Esophagus mucosa (tissue), 1 donor: ENCODE data around the gene MOSPD3. TPM values are rescaled to one million over a fixed set of nuclear protein-coding genes. Genes with fewer than 3 reads are reported as not detected.

Source experiments
- ATAC-seq: fragments of 200-7000 bp; cut with Tn5 transposase; one replicate; pipeline ENCODE4 v1.9.1; 2020
- total RNA-seq: library from RNA; stranded (reverse); gene quantifications from one replicate; pipeline ENCODE4 v1.2.4, GENCODE V29; 2023
- donor health status: DM: yes; HTN: yes; CAD: no.

Gene MOSPD3
- total RNA-seq, 1 donor from 2014 or later = 23.2 TPM

GRCh38 chr7:100626530-100627237, 14.3 kb downstream of the MOSPD3 start:
- ATAC-seq = peak; percentile 96

- ATAC-seq = no peak
Measured at GRCh38 chr7:100627238-100627549, 14.9 kb downstream of the MOSPD3 start.

- ATAC-seq = no peak
Measured at GRCh38 chr7:100629117-100629716, 16.9 kb downstream of the MOSPD3 start.

- no peak for ATAC-seq
Measured at GRCh38 chr7:100630066-100630465, 17.7 kb downstream of the MOSPD3 start.

GRCh38 chr7:100632951-100633717, 20.8 kb downstream of the MOSPD3 start:
- ATAC-seq = peak; percentile 62

GRCh38 chr7:100639995-100640516, 27.7 kb downstream of the MOSPD3 start:
- ATAC-seq = no peak

GRCh38 chr7:100640517-100641440, 28.4 kb downstream of the MOSPD3 start:
- ATAC-seq = no peak

GRCh38 chr7:100641463-100641859, 29.1 kb downstream of the MOSPD3 start, which contains the start of gene TFR2:
TSS of gene TFR2 (minus strand) at chr7:100641552. CDS start at chr7:100641509, 43 bp downstream.
- no peak for ATAC-seq

GRCh38 chr7:100641860-100642533, 29.7 kb downstream of the MOSPD3 start:
- no peak for ATAC-seq

GRCh38 chr7:100642534-100642907, 30.2 kb downstream of the MOSPD3 start:
- ATAC-seq = peak; percentile 65

GRCh38 chr7:100649826-100650565, 37.7 kb downstream of the MOSPD3 start:
- ATAC-seq = peak; percentile 91

- ATAC-seq = no peak
Measured at GRCh38 chr7:100654908-100655831, 42.8 kb downstream of the MOSPD3 start.

GRCh38 chr7:100655908-100656674, 43.8 kb downstream of the MOSPD3 start, which contains the start of gene ACTL6B:
TSS of gene ACTL6B (minus strand) at chr7:100656448. CDS start at chr7:100656354, 94 bp downstream.
- ATAC-seq = peak; percentile 43

- ATAC-seq = peak; percentile 55
Measured at GRCh38 chr7:100662194-100662776, 49.9 kb downstream of the MOSPD3 start.
